Glutamatergic neuron (in vitro differentiated cells): Measurements from ENCODE around the gene CTDSP1. TPM values are rescaled to one million over a fixed set of nuclear protein-coding genes. Genes with fewer than 3 reads are reported as not detected.

Experiments used
- DNase-seq: peaks from one replicate; pipeline ENCODE4 v3.0.0; 2022
- H3K27ac Mint-ChIP-seq: one replicate; pipeline ENCODE4 v1.8.0; 2020; ENCODE audit warnings: mild to moderate bottlenecking, mixed read lengths, inconsistent platforms; ENCODE audit not compliant: unreplicated experiment
- H3K27me3 Mint-ChIP-seq: one replicate; pipeline ENCODE4 v1.8.0; 2020; ENCODE audit warnings: mild to moderate bottlenecking, moderate library complexity, mixed read lengths, inconsistent platforms; ENCODE audit not compliant: unreplicated experiment
- H3K36me3 Mint-ChIP-seq: one replicate; pipeline ENCODE4 v1.8.0; 2020; ENCODE audit warnings: mild to moderate bottlenecking, mixed read lengths, inconsistent platforms; ENCODE audit not compliant: unreplicated experiment
- H3K4me1 Mint-ChIP-seq: one replicate; pipeline ENCODE4 v1.8.0; 2020; ENCODE audit warnings: mild to moderate bottlenecking, low read depth, mixed read lengths, inconsistent platforms; ENCODE audit not compliant: unreplicated experiment
- H3K4me3 Mint-ChIP-seq: one replicate; pipeline ENCODE4 v1.8.0; 2020; ENCODE audit warnings: mild to moderate bottlenecking, mixed read lengths, inconsistent platforms; ENCODE audit not compliant: unreplicated experiment
- H3K9me3 Mint-ChIP-seq: one replicate; pipeline ENCODE4 v1.8.0; 2020; ENCODE audit warnings: mild to moderate bottlenecking, moderate library complexity, mixed read lengths, inconsistent platforms; ENCODE audit not compliant: unreplicated experiment
- CTCF ChIP-seq: fragments of 200-600 bp; sonication (generic); IDR thresholded peaks from one replicate; pipeline ENCODE4 v1.5.0; 2021; ENCODE audit not compliant: partially characterized antibody, unreplicated experiment
- total RNA-seq: library from RNA; stranded (reverse); fragmentation: NEBNext Ultra II Directional; extraction: Animal tissue kit (Norgen Biotek cat#: 25700); gene quantifications from one replicate; pipeline ENCODE4 v1.2.1, GENCODE V29; 2021; ENCODE audit not compliant: unreplicated experiment

The CTDSP1 gene
- total RNA-seq, 1 donor from 2014 or later: 9.7 TPM

- no peak overlapping the region for H3K27ac Mint-ChIP-seq
- DNase-seq: no peak
- no peak for TF ChIP-seq CTCF
- H3K4me3 Mint-ChIP-seq: peak overlapping the region; percentile 80
- peaks cover 13% of the 10 kb centered on the region for H3K27me3 Mint-ChIP-seq
- no peaks in the 10 kb centered on the region for H3K36me3 Mint-ChIP-seq
- peaks cover 12% of the 10 kb centered on the region for H3K9me3 Mint-ChIP-seq
- peaks cover 6% of the 10 kb centered on the region for H3K4me1 Mint-ChIP-seq
Measured at GRCh38 chr2:218395456-218395825, 4.2 kb upstream of the CTDSP1 start.

- H3K27me3 Mint-ChIP-seq: peaks cover 13% of the 10 kb centered on the region
- DNase-seq: peak; percentile 87
- no peaks in the 10 kb centered on the region for H3K36me3 Mint-ChIP-seq
- H3K4me1 Mint-ChIP-seq: peaks cover 6% of the 10 kb centered on the region
- H3K27ac Mint-ChIP-seq: peak overlapping the region; percentile 66
- peak; percentile 98 for TF ChIP-seq CTCF
- peaks cover 12% of the 10 kb centered on the region for H3K9me3 Mint-ChIP-seq
- H3K4me3 Mint-ChIP-seq: peak overlapping the region; percentile 88
Measured at GRCh38 chr2:218395826-218396687, 3.6 kb upstream of the CTDSP1 start.

- H3K27me3 Mint-ChIP-seq: peaks cover 13% of the 10 kb centered on the region
- peaks cover 6% of the 10 kb centered on the region for H3K4me1 Mint-ChIP-seq
- H3K9me3 Mint-ChIP-seq: peaks cover 12% of the 10 kb centered on the region
- no peak for DNase-seq
- no peaks in the 10 kb centered on the region for H3K36me3 Mint-ChIP-seq
- no peak overlapping the region for H3K27ac Mint-ChIP-seq
- H3K4me3 Mint-ChIP-seq: peak overlapping the region; percentile 88
- TF ChIP-seq CTCF: no peak
Measured at GRCh38 chr2:218396688-218397462, 2.8 kb upstream of the CTDSP1 start.

DNA sequence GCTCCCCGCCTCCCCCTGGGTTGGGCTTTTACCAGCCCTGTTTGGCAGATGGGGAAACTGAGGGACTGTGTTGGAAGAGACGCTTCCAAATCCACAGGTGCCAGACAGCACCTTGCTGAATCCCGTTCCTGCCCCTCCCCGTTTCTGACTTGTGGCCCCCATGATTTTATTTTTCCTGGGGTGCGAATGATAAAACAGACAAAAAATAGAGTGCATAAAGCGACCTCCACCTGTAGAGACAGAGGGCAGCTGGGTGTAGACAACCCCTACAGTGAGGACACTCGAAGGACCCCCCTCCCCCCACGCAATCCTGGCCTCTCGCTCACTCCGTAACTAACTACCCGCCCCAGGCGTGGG, 2.2 kb upstream of the CTDSP1 start:
- no peak for DNase-seq
- H3K4me3 Mint-ChIP-seq: peak overlapping the region; percentile 64
- peaks cover 13% of the 10 kb centered on the region for H3K27me3 Mint-ChIP-seq
- H3K27ac Mint-ChIP-seq: peak overlapping the region; percentile 17
- peaks cover 12% of the 10 kb centered on the region for H3K9me3 Mint-ChIP-seq
- H3K36me3 Mint-ChIP-seq: no peaks in the 10 kb centered on the region
- H3K4me1 Mint-ChIP-seq: peaks cover 6% of the 10 kb centered on the region
- no peak for TF ChIP-seq CTCF

GRCh38 chr2:218397820-218398436, 1.7 kb upstream of the CTDSP1 start:
- no peak for DNase-seq
- H3K27ac Mint-ChIP-seq: no peak overlapping the region

More at GRCh38 chr2:218397820-218398436, 1.7 kb upstream of the CTDSP1 start:
- Mint-ChIP-seq H3K27me3 (peaks cover 13% of the 10 kb centered on the region), H3K9me3 (peaks cover 12% of the 10 kb centered on the region), H3K4me1 (peaks cover 6% of the 10 kb centered on the region), H3K36me3 (no peaks in the 10 kb centered on the region), H3K4me3 (peak overlapping the region; percentile 64)
- TF ChIP-seq CTCF: no peak
